ENCODE measurements around the gene PLAU.
A peak's percentile ranks its signal among the peaks of the same experiment; 100 is the strongest.
"Not testable (repeated sequence)": the region's sequence is repeated elsewhere in the genome, so short reads cannot be mapped to it uniquely, and the experiment has no call there.

Gene PLAU

DNA sequence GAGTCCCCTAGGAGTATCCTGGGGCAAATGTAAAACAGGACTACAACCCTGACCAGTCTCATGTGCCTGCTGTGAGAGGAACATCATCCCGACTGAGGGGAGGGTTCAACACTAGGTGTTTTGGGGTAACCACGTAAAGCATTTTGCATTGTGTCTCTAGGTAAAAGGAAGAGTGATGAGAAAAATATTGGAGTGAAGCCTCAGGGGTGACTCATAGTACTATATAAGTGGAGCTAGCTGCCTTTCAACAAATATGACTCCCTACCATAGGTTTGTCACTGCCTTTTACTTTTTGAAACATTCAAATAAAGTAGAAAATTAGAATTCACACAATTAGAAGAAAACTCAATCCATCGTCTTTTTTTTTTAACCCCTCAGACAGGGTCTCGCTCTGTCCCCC is 34.0 kb upstream of the PLAU start:
- DNase-seq (ENCODE audit: low spot score): no peak

GRCh38 chr10:73877533-73878160 is 33.3 kb upstream of the PLAU start:
- DNase-seq (ENCODE audit: low spot score): peak; percentile 1

GRCh38 chr10:73878365-73878764 is 32.6 kb upstream of the PLAU start:
- no peak for DNase-seq (ENCODE audit: low spot score)

GRCh38 chr10:73879296-73880173 is 31.4 kb upstream of the PLAU start:
- DNase-seq (ENCODE audit: low spot score): peak; percentile 77

GRCh38 chr10:73881221-73881919 is 29.6 kb upstream of the PLAU start:
- DNase-seq (ENCODE audit: low spot score): no peak

DNA sequence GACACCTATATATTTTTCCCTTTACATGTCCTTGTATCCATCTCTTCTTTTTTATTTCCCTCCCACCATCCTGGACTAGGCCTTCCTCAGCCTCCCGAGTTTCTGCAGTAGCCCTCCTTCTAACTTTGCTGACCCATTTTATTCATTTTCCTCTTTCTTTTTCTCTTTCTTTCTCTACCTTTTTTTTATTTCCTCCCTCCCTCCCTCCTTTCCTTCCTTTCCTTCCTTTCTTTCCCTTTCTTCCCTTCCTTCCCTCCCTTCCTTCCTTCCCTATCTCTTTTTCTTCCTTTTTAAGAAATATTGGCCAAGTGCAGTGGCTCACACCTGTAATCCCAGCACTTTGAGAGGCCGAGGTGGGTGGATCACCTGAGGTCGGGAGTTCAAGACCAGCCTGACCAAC is 26.9 kb upstream of the PLAU start:
- DNase-seq (ENCODE audit: low spot score): no peak

- peak; percentile 82 for DNase-seq (ENCODE audit: low spot score)
Measured at GRCh38 chr10:73886085-73886529, 24.8 kb upstream of the PLAU start.

- no peak for DNase-seq (ENCODE audit: low spot score)
Measured at GRCh38 chr10:73886661-73887293, 24.2 kb upstream of the PLAU start.

DNA sequence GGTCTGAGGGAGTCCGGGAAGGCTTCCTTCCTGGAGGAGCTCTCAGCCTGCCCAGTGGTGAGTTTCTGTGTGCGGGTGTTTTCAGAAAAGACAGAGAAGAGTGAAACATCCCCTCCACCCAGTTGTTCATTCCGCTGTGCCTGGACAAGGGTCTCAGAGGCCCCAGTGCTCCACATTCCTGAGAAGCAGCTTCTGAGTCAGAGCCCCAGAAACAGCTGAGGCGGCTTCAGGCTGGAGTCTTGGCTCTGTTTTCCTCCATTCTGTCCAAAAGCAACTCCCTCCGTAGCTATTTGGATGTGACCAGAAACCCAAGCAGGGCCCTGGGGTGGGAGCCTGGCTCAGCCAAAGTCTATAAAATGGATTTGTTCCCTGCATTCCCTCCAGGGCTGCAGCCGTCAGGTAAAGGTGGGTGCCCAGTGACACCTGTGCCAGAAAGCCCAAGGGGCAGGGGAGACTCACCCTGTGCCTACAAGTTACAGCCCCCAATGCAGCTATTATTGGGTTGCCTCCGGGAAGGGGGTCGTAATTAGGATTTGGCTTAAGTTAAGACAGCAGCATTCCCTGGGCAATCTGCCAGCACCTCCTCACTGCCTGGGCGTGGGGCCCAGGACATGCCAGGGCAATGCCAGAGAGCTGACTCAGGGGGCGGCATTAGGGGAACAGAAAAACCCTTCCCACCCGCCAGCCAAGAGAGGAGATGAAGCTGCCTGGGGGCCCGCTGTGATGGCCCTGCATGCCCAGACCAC is 23.5 kb upstream of the PLAU start:
- no peak for DNase-seq (ENCODE audit: low spot score)

DNA sequence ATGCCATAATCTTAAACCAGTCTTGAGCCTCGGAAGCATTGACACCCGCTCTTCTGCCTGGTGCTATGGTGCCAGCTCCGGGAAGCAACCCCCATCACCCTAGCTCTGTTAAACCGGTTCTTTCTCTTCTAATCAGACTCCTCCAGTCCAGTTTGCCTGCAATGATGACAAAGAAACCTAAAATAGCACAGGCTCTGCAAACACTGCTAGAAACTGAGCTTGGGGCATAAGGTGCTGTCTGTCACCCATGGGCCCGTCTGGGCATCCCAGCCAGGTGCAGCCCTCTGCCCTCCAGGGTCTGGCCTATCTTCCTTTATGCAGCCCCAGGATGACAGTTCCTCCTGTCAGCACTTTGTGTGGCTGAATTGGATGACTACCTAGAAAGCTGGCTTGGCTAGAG is 22.4 kb upstream of the PLAU start:
- DNase-seq (ENCODE audit: low spot score): no peak

- no peak for DNase-seq (ENCODE audit: low spot score)
Measured at GRCh38 chr10:73889014-73889413, 21.9 kb upstream of the PLAU start.

DNA sequence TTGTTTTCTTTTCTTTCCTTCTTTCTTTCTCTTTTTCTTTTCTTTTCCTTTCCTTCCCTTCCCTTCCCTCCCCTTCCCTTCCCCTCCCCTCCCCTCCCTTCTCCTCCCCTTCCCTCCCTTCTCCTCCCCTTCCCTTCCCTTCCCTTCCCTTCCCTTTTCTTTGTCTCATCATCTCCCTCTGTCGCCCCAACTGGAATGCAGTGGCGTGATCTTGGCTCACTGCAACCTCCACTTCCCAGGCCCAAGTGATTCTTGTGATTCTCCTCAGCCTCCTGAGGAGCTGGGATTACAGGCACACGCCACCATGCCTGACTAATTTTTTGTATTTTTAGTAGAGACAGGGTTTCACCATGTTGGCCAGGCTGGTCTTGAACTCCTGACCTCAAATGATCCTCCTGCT is 21.5 kb upstream of the PLAU start:
- not testable (repeated sequence) for DNase-seq (ENCODE audit: low spot score)

DNA sequence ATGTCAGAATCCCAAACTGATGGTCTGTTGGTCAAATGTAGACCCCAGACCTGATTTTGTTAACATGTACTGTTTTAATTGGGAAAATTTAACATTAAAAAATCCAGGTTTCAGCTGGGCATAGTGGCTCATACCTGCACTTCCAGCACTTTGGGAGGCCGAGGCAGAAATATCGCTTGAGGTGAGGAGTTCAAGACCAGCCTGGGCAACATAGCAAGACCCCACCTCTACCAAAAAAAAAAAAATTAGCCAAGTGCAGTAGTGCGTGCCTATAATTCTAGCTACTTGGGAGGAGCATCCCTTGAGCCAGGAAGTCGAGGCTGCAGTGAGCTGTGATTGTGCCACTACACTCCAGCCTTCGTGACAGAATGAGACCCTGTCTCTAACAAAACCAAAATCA is 20.7 kb upstream of the PLAU start:
- DNase-seq (ENCODE audit: low spot score): no peak

- DNase-seq (ENCODE audit: low spot score): not testable (repeated sequence)
Measured at GRCh38 chr10:73890830-73891229, 20.1 kb upstream of the PLAU start.

DNA sequence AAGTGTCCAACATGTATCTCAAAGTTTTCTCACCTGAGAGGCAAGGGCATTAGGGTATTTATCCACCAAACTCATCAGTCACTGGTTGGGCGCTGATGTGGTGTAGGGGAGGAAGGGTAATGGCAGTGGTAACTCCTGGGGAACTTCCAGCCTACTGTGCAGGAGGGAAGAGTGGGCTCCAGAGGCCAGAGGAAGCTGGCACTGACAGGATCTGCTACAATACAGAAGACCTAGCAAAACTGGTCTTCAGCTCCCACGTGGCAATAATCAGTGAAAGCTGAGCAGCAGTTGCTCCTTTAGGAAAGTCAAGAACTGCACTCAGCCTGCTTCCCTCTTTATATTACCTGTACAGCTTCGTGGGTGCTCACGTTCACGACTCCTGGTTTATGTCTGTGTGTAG is 19.4 kb upstream of the PLAU start:
- no peak for DNase-seq (ENCODE audit: low spot score)

- no peak for DNase-seq (ENCODE audit: low spot score)
Measured at GRCh38 chr10:73892310-73893030, 18.5 kb upstream of the PLAU start.

DNA sequence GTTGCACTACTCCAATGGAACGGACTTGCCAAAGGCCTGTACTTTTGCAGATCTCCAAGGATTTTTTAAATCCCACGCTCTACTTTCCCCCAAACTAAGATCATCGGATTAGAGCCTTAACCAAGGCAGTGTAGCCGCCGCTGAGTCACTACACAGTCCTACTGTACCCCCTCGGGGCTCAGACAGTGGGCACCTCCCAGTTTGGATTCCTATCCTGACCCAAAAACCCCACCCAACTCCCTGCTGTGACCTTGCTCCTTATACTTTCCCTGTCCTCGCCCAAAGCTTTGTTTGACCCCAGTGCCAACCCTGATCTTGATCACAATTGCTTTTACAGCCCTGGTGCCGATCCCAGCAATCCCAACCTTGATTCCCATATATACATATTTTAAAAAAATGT is 17.5 kb upstream of the PLAU start:
- no peak for DNase-seq (ENCODE audit: low spot score)

GRCh38 chr10:73894245-73894971 is 16.5 kb upstream of the PLAU start:
- DNase-seq (ENCODE audit: low spot score): no peak

GRCh38 chr10:73895381-73895780 is 15.6 kb upstream of the PLAU start:
- DNase-seq (ENCODE audit: low spot score): not testable (repeated sequence)

DNA sequence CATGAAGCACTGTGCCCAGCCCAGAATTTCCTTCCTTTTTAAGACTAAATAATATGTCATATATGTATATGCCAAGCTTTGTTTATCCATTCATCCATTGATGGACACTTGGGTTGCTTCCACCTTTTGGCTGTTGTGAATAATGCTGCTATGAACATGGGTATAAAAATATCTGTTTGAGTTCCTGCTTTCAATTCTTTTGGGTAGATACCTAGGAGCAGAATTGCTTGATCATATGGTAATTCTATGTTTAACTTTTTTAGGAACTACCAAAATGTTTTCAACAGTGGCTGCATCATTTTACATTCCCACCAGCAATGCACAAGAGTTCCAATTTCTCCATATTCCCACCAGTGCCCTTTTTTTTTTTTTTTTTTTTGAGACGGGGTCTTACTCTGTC is 13.2 kb upstream of the PLAU start:
- DNase-seq (ENCODE audit: low spot score): no peak

All from iPS-NIHi11 (cell line).